ENCODE measurements around the gene ESRRG. TPM values are rescaled to one million over a fixed set of nuclear protein-coding genes. Genes with fewer than 3 reads are reported as not detected.

Gene ESRRG
- total and polyA plus RNA-seq, 2 experiments from 2014 or later, result not detected

DNA sequence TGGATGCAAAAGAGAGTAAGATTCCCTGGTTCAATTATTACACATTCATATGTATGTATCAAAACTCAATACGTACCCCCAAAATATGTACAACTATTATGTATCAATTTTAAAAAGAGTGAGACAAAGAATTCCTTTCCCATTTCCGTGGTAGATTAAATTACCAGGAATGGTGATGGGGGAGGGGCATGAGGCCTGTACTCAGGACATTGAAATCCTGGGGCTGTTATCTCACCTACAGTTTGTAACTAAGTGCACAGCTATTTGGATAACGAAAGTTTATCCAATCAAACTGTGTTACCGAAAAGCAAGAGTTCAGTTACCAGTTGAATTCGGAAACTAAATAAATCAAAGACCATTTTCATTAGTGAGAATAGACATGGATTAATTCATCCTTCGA lies 8.3 kb upstream of the ESRRG start:
- no peak overlapping the region for H3K27ac ChIP-seq
- in situ Hi-C loops (cut with MboI), result no loop called here
- TF ChIP-seq EZH2 (IDR thresholded peaks at IDR 0.05; ENCODE audit: insufficient read depth, poor library complexity, severe bottlenecking), result no peak
- TF ChIP-seq EZH2phosphoT487 (IDR thresholded peaks at IDR 0.05; ENCODE audit: insufficient read depth, low read depth), result no peak
- no peaks in the 10 kb centered on the region for H3K36me3 ChIP-seq (ENCODE audit: low read depth)
- H3K9me3 ChIP-seq (ENCODE audit: low read depth), result no peaks in the 10 kb centered on the region
- H3K27me3 ChIP-seq (replicated peaks; ENCODE audit: insufficient read depth), result no peaks in the 10 kb centered on the region
- no peak overlapping the region for H3K4me2 ChIP-seq (ENCODE audit: unreplicated experiment)
- H3K9ac ChIP-seq, result no peak overlapping the region
- H3K4me3 ChIP-seq, result no peak overlapping the region
- no peak for DNase-seq
- H3K9me2 ChIP-seq (ENCODE audit: insufficient read depth), result no peaks in the 10 kb centered on the region
- H3K4me1 ChIP-seq (ENCODE audit: insufficient read depth), result no peaks in the 10 kb centered on the region
- H2AFZ ChIP-seq, result no peak overlapping the region
- H4K20me1 ChIP-seq (ENCODE audit: insufficient read depth), result no peaks in the 10 kb centered on the region
- H3K79me2 ChIP-seq (ENCODE audit: insufficient read depth), result no peaks in the 10 kb centered on the region
- H3F3A ChIP-seq (ENCODE audit: insufficient read depth), result no peaks in the 10 kb centered on the region
- WGBS, 2 experiments (ENCODE audit: low coverage in 1 of 2, low lambda C conversion rate in 2 of 2, missing lambda C conversion rate in 2 of 2), result 50 to 59% methylated on average over 6 of the region's 6 CpGs

DNA sequence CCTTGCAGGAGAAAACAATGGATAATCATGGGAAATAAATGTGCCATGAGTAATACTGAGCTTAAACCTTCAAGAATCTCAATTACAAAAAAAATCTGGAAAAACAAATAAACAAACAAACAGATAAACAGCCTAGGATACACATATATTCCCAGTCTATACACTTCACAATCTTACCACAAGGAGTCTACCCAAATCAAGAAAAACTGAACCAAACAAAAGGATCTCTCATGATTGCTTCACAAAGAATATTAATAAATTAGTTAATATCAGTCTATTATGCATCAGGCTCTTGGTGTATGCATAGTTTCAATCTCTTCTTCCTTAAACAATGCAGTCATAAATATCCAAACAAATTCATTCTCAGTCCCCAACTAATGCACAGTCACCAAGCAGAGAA lies 3.2 kb upstream of the ESRRG start:
- Histone ChIP-seq H4K20me1 (ENCODE audit: insufficient read depth) (no peaks in the 10 kb centered on the region), H3K79me2 (ENCODE audit: insufficient read depth) (no peaks in the 10 kb centered on the region), H3K4me1 (ENCODE audit: insufficient read depth) (0 out of 2 replicates have a peak, but pooled peaks cover 4% of the 10 kb centered on the region), H3K4me2 (ENCODE audit: unreplicated experiment) (no peak overlapping the region), H3K36me3 (ENCODE audit: low read depth) (no peaks in the 10 kb centered on the region), H3K4me3 (no peak overlapping the region), H3K9ac (no peak overlapping the region), H3K9me2 (ENCODE audit: insufficient read depth) (no peaks in the 10 kb centered on the region), H3K9me3 (ENCODE audit: low read depth) (no peaks in the 10 kb centered on the region), H2AFZ (no peak overlapping the region), H3K27me3 (replicated peaks; ENCODE audit: insufficient read depth) (peaks cover 42% of the 10 kb centered on the region), H3F3A (ENCODE audit: insufficient read depth) (no peaks in the 10 kb centered on the region), H3K27ac (no peak overlapping the region)
- DNase-seq, result no peak
- TF ChIP-seq EZH2phosphoT487 (IDR thresholded peaks at IDR 0.05; ENCODE audit: insufficient read depth, low read depth) (no peak), EZH2 (IDR thresholded peaks at IDR 0.05; ENCODE audit: insufficient read depth, poor library complexity, severe bottlenecking) (no peak)
- in situ Hi-C loops (cut with MboI), result no loop called here

DNA sequence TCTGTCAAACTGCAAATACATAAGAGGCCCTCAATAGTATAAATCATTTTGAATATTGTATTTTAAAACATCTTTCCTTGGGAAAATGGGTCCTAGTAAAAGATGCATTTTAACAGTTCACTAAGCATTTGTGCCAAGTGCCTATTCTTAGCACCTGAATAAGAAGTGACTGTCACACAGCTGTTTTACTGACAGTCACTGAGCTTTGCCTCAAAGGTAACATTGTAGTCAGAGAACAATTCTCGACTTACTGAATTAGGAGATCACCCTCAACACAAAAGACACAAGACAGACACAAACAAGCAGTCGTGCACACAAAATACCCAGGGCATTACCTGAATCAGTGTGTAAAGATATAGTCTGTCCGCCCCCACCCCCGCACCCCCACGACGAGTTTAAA lies 408 bp downstream of the ESRRG start:
- H3K4me1 ChIP-seq (ENCODE audit: insufficient read depth), result 0 out of 2 replicates have a peak, but pooled peaks cover 4% of the 10 kb centered on the region
- H2AFZ ChIP-seq, result no peak overlapping the region
- no peak for DNase-seq
- H4K20me1 ChIP-seq (ENCODE audit: insufficient read depth), result no peaks in the 10 kb centered on the region
- 23 to 26% methylated on average over 6 of the region's 6 CpGs for WGBS, 2 experiments (ENCODE audit: low coverage in 1 of 2, low lambda C conversion rate in 2 of 2, missing lambda C conversion rate in 2 of 2)
- no peaks in the 10 kb centered on the region for H3K79me2 ChIP-seq (ENCODE audit: insufficient read depth)
- no peaks in the 10 kb centered on the region for H3K9me2 ChIP-seq (ENCODE audit: insufficient read depth)
- no peak overlapping the region for H3K4me2 ChIP-seq (ENCODE audit: unreplicated experiment)
- peaks cover 51% of the 10 kb centered on the region for H3K27me3 ChIP-seq (replicated peaks; ENCODE audit: insufficient read depth)
- H3K9me3 ChIP-seq (ENCODE audit: low read depth), result no peaks in the 10 kb centered on the region
- no peak overlapping the region for H3K4me3 ChIP-seq
- no peak overlapping the region for H3K27ac ChIP-seq
- no peak overlapping the region for H3K9ac ChIP-seq
- no peak for TF ChIP-seq EZH2 (IDR thresholded peaks at IDR 0.05; ENCODE audit: insufficient read depth, poor library complexity, severe bottlenecking)
- no peak for TF ChIP-seq EZH2phosphoT487 (IDR thresholded peaks at IDR 0.05; ENCODE audit: insufficient read depth, low read depth)
- H3K36me3 ChIP-seq (ENCODE audit: low read depth), result no peaks in the 10 kb centered on the region
- no peaks in the 10 kb centered on the region for H3F3A ChIP-seq (ENCODE audit: insufficient read depth)
- in situ Hi-C loops (cut with MboI), result no loop called here

DNA sequence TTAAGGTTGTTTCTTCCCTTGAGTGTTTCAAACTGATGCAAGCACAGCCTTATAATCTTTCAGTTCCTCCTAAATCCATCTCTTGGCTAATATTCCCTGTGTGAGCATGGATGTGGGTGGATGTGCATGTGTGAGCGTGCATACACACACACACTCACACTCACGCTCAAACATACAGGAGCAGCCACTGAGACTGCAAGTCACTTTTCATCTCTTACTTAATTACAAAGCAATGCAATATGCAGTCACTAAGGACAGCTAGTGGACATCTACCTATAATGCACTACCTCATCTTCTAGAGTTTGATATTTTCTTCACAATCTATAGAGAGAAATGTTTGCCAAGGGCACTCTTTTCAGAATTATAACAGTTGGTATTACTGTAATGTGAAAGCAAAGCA lies 1.4 kb downstream of the ESRRG start:
- H3F3A ChIP-seq (ENCODE audit: insufficient read depth), result no peaks in the 10 kb centered on the region
- DNase-seq, result no peak
- H4K20me1 ChIP-seq (ENCODE audit: insufficient read depth), result no peaks in the 10 kb centered on the region
- no peak overlapping the region for H3K27ac ChIP-seq
- H3K9me3 ChIP-seq (ENCODE audit: low read depth), result no peaks in the 10 kb centered on the region
- H3K4me3 ChIP-seq, result no peak overlapping the region
- WGBS, 2 experiments (ENCODE audit: low coverage in 1 of 2, low lambda C conversion rate in 2 of 2, missing lambda C conversion rate in 2 of 2), result 56 to 67% methylated on average over 2 of the region's 2 CpGs
- H3K4me2 ChIP-seq (ENCODE audit: unreplicated experiment), result no peak overlapping the region
- no peaks in the 10 kb centered on the region for H3K79me2 ChIP-seq (ENCODE audit: insufficient read depth)
- H3K4me1 ChIP-seq (ENCODE audit: insufficient read depth), result 0 out of 2 replicates have a peak, but pooled peaks cover 4% of the 10 kb centered on the region
- no peaks in the 10 kb centered on the region for H3K36me3 ChIP-seq (ENCODE audit: low read depth)
- H3K9ac ChIP-seq, result no peak overlapping the region
- in situ Hi-C loops (cut with MboI), result no loop called here
- no peak overlapping the region for H2AFZ ChIP-seq
- peaks cover 51% of the 10 kb centered on the region for H3K27me3 ChIP-seq (replicated peaks; ENCODE audit: insufficient read depth)
- H3K9me2 ChIP-seq (ENCODE audit: insufficient read depth), result no peaks in the 10 kb centered on the region
- TF ChIP-seq EZH2phosphoT487 (IDR thresholded peaks at IDR 0.05; ENCODE audit: insufficient read depth, low read depth) (no peak), EZH2 (IDR thresholded peaks at IDR 0.05; ENCODE audit: insufficient read depth, poor library complexity, severe bottlenecking) (no peak)

DNA sequence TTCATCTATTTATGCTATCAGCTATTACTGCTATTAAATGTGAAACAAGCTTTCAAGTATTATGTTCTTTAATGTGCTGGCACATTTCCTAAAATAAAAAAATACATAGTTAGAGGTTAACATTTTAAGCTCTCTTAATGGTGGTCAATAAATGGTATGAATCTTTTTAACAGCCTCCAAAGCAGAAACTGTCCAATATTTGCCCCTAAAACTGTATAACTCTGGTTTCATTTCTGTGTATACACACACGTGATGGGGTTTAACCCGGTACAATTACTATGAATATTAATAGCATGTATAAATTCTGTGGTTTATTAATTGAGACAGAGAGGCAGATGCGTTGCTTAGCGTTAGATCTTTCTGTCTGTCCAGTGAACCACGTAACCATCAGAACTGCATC lies 2.2 kb downstream of the ESRRG start:
- in situ Hi-C loops (cut with MboI), result no loop called here
- WGBS, 2 experiments (ENCODE audit: low coverage in 1 of 2, low lambda C conversion rate in 2 of 2, missing lambda C conversion rate in 2 of 2), result 36 to 38% methylated on average over 5 of the region's 5 CpGs
- Histone ChIP-seq H3F3A (ENCODE audit: insufficient read depth) (no peaks in the 10 kb centered on the region), H3K4me3 (no peak overlapping the region), H3K79me2 (ENCODE audit: insufficient read depth) (no peaks in the 10 kb centered on the region), H3K4me1 (ENCODE audit: insufficient read depth) (0 out of 2 replicates have a peak, but pooled peaks cover 4% of the 10 kb centered on the region), H3K9ac (no peak overlapping the region), H3K27me3 (replicated peaks; ENCODE audit: insufficient read depth) (peaks cover 51% of the 10 kb centered on the region), H3K9me3 (ENCODE audit: low read depth) (no peaks in the 10 kb centered on the region), H2AFZ (no peak overlapping the region), H3K4me2 (ENCODE audit: unreplicated experiment) (no peak overlapping the region), H3K27ac (no peak overlapping the region), H3K36me3 (ENCODE audit: low read depth) (no peaks in the 10 kb centered on the region), H3K9me2 (ENCODE audit: insufficient read depth) (no peaks in the 10 kb centered on the region), H4K20me1 (ENCODE audit: insufficient read depth) (no peaks in the 10 kb centered on the region)
- TF ChIP-seq EZH2phosphoT487 (IDR thresholded peaks at IDR 0.05; ENCODE audit: insufficient read depth, low read depth) (no peak), EZH2 (IDR thresholded peaks at IDR 0.05; ENCODE audit: insufficient read depth, poor library complexity, severe bottlenecking) (no peak)
- DNase-seq, result no peak

Data from GM23248 (cell line).